IPS-18a (cell line): Measurements from ENCODE around the gene IGFBPL1.

ENCODE experiments used
- H3K27ac ChIP-seq: one replicate; pipeline ENCODE4 v1.5.1; 2013; ENCODE audit warnings: low read length
- H3K27me3 ChIP-seq: one replicate; pipeline ENCODE4 v1.6.1; 2013; ENCODE audit warnings: mild to moderate bottlenecking, low read length; ENCODE audit not compliant: control insufficient read depth, insufficient read depth
- H3K36me3 ChIP-seq: one replicate; pipeline ENCODE4 v1.6.1; 2013; ENCODE audit warnings: low read depth, low read length; ENCODE audit not compliant: control insufficient read depth
- H3K4me1 ChIP-seq: one replicate; pipeline ENCODE4 v1.6.1; 2013; ENCODE audit warnings: low read depth, low read length; ENCODE audit not compliant: control insufficient read depth
- H3K4me3 ChIP-seq: one replicate; pipeline ENCODE4 v1.5.1; 2013; ENCODE audit warnings: low read length
- H3K9ac ChIP-seq: one replicate; pipeline ENCODE4 v1.6.1; 2013; ENCODE audit warnings: mild to moderate bottlenecking, low read length, moderate library complexity
- H3K9me3 ChIP-seq: one replicate; pipeline ENCODE4 v1.6.1; 2013; ENCODE audit warnings: low read depth, low read length; ENCODE audit not compliant: control insufficient read depth

The IGFBPL1 gene

DNA sequence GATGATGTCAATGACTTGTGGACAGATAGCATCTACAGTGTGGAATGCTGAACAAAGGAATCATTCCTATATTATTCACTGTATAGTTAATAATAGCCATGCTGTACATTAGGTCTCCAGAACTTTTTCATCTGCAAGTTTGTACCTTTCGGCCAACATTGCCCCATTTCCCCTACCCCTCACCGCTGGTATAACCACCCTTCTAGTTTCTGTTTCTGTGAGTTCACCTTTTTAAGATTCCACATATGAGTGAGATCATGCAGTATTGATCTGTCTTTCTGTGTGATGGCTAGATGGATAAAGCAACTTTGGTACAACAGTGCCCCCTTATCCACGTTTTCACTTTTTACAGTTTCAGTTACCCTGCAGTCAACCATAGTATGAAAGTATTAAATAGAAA is 50.6 kb downstream of the IGFBPL1 start:
- no peaks in the 10 kb centered on the region for H3K36me3 ChIP-seq
- no peak overlapping the region for H3K4me3 ChIP-seq
- no peak overlapping the region for H3K9ac ChIP-seq
- H3K27ac ChIP-seq: no peak overlapping the region
- H3K27me3 ChIP-seq: peaks cover 16% of the 10 kb centered on the region
- H3K4me1 ChIP-seq: no peaks in the 10 kb centered on the region
- no peaks in the 10 kb centered on the region for H3K9me3 ChIP-seq

DNA sequence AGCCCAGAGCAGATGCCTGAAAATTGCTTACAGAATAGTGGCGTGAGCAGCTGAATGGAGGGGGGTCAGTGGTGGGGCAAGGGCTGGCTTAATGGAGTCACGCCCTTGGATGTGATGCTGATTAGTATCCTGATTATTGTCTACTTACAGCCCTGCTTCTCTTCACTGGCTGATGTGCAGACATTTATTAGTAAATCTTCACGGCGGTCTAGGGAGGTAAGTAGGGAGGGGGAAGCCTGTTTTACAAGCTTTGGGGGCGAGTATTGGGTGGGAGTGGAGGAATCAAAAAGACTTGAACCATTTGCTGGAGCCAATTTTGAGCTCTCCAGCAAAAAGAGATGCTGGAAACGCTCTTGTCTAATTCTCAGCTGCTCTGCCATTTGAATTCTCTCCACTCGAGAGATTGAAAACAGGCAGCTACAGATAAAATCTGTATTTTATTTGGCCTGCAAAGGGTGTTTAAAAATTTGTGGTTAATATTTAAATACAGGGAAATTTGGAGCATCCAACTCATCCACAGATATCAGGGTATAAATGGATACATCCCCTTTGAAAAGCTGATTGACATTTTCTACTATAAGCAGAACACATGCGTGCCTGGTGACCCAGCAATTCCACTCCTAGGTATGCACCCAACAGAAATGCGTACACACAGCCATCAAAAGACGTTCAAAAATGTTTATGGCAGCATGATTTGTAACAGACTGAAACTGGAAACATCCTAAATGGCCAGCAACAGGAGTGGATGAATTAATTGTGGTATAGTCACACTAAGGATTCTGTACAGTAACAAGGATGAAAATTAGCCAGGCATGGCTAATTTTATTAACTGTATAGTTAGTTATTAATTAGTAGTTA is 51.3 kb downstream of the IGFBPL1 start:
- H3K27ac ChIP-seq: no peak overlapping the region

DNA sequence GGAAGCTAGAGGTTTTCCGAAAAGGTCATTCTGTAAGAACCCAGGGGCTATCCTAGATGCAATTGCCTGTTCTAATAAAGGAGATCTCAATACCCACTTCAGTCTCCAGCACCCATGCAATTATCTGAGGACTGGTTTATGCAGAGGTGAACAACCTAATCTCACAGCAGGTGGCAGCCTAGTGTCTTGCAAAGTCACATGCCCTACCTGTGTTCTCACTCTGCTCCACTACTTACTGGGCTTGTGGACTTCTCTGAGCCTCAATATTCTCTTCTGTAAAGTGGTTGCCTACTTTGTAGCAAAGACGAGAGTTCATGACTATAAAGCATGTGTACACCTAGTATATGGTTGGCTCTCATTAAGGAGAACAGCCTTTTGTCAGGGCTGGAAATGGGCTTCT is 52.8 kb downstream of the IGFBPL1 start:
- Histone ChIP-seq H3K4me3 (no peak overlapping the region), H3K27ac (no peak overlapping the region), H3K4me1 (no peaks in the 10 kb centered on the region), H3K9me3 (no peaks in the 10 kb centered on the region), H3K9ac (no peak overlapping the region), H3K27me3 (peaks cover 13% of the 10 kb centered on the region), H3K36me3 (no peaks in the 10 kb centered on the region)

More for the DNA sequence above, 51.3 kb downstream of the IGFBPL1 start:
- H3K9ac ChIP-seq: no peak overlapping the region
- peaks cover 13% of the 10 kb centered on the region for H3K27me3 ChIP-seq
- H3K4me3 ChIP-seq: no peak overlapping the region
- no peaks in the 10 kb centered on the region for H3K36me3 ChIP-seq
- no peaks in the 10 kb centered on the region for H3K9me3 ChIP-seq
- H3K4me1 ChIP-seq: no peaks in the 10 kb centered on the region

DNA sequence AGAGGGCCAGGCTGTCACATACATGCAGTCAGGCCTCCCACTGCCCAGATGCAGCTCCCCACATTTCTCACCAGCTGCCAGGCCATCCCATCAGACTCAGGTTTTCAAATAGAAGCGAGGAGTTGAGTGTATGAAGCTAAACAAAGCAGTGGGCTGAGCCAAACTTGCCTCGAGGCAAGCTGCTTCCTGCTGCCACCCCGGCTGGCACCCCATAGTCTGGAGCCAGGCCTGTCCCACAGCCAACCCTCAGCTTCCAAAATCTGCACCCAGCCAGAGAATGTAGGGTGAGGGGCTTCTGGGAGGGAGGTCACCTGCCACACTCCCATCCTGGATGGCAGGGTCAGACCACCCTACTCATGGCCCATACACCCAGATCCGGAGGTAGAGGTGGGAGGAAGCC is 54.1 kb downstream of the IGFBPL1 start:
- Histone ChIP-seq H3K9ac (no peak overlapping the region), H3K4me1 (no peaks in the 10 kb centered on the region), H3K9me3 (no peaks in the 10 kb centered on the region)

DNA sequence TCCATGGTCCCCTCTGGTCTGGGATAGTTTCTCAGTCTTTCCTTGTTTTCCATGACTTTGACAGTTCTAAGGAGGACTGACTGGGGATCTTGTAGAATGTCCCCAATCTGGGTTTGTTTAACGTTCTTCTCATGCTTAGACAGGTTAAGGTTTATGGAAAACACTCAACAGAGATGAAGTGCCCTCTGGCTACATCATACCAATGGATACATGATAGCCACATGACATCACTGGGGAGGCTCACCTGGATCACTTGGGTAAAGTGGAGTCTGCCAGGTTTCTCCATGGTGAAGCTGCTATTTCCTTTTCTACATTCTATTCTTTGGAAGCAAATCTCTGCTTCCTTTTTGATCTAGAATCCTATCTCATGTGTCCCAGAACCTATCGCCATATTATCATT is 55.5 kb downstream of the IGFBPL1 start:
- H3K36me3 ChIP-seq: no peaks in the 10 kb centered on the region
- H3K27ac ChIP-seq: no peak overlapping the region
- no peaks in the 10 kb centered on the region for H3K4me1 ChIP-seq
- peaks cover 13% of the 10 kb centered on the region for H3K27me3 ChIP-seq
- no peak overlapping the region for H3K9ac ChIP-seq
- H3K4me3 ChIP-seq: no peak overlapping the region
- H3K9me3 ChIP-seq: no peaks in the 10 kb centered on the region

More for the DNA sequence above, 54.1 kb downstream of the IGFBPL1 start:
- Histone ChIP-seq H3K27me3 (peaks cover 13% of the 10 kb centered on the region), H3K36me3 (no peaks in the 10 kb centered on the region), H3K4me3 (no peak overlapping the region), H3K27ac (no peak overlapping the region)

DNA sequence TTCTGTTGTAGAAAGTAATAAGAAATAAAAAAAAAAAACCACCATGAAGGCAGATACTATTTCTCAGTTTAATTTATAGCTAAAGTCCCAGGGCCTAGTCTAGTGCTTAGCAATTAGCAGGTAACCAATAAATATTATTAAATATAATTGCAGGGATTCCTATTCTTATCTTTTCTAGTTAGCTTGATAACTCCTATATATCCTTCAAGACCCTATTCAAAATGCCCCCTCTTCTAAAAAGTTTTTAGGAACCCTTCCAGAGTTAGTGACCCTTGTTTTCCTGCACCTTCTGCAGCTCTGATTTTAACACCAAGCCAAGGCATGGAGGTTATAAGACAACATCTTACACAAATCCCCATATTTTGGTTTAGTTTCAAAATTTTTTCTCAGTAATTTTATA is 56.4 kb downstream of the IGFBPL1 start:
- Histone ChIP-seq H3K9me3 (no peaks in the 10 kb centered on the region), H3K27ac (no peak overlapping the region), H3K4me3 (no peak overlapping the region), H3K9ac (no peak overlapping the region), H3K27me3 (peaks cover 12% of the 10 kb centered on the region), H3K36me3 (no peaks in the 10 kb centered on the region), H3K4me1 (no peaks in the 10 kb centered on the region)

DNA sequence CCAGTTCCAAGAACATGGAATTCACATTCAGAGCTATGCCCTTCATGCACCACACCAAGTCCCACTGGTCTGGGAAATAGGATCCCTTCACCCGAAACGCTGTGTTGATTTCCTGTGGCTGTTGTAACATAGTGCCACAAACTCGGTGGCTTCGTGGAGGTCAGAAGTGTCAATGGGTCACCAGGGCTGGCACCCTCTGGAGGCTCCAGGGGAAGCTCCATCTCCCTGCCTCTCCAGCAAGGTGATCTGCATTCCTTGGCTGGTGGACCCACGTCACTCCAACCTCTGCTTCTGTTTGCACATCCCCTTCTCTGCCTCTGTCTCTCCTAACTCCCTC is 60.7 kb downstream of the IGFBPL1 start:
- Histone ChIP-seq H3K4me1 (no peaks in the 10 kb centered on the region), H3K27me3 (no peaks in the 10 kb centered on the region), H3K9ac (no peak overlapping the region), H3K9me3 (no peaks in the 10 kb centered on the region), H3K36me3 (no peaks in the 10 kb centered on the region), H3K27ac (no peak overlapping the region), H3K4me3 (no peak overlapping the region)

DNA sequence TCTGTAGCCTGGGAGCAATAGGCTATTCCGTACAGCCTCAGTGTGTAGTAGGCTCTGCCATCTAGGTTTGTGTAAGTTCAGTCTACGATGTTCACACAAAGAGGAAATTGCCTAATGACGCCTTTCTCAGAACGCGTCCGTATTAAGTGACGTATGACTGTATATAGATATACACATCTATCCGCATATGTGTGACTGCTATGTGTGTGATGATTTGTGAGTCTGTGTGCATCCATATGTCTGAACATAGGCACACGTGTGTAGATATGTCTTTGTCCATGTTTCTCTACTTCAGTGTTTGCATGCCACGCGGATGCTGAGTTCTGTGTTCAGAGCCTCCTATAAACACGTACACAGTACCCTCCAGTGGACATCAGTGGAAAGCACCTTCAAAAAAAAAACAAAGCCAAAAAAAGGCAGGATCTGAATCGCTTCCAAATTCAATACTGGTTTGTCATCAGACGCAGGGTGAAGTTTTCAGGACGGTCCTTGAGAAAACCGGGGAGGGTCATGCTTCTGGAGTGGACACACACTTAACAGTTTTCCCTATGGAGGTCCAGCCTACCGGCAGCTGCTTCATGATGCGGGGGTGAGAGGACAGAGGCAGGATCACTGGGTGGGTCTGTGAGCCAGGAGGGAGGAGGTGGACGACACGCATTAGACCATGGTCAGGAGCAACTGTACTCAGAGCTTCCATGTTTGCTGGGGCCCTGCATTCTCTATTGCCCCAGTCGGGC is 61.2 kb downstream of the IGFBPL1 start:
- Histone ChIP-seq H3K27ac (no peak overlapping the region), H3K4me1 (no peaks in the 10 kb centered on the region), H3K4me3 (no peak overlapping the region), H3K36me3 (no peaks in the 10 kb centered on the region), H3K9ac (no peak overlapping the region), H3K27me3 (no peaks in the 10 kb centered on the region), H3K9me3 (no peaks in the 10 kb centered on the region)

DNA sequence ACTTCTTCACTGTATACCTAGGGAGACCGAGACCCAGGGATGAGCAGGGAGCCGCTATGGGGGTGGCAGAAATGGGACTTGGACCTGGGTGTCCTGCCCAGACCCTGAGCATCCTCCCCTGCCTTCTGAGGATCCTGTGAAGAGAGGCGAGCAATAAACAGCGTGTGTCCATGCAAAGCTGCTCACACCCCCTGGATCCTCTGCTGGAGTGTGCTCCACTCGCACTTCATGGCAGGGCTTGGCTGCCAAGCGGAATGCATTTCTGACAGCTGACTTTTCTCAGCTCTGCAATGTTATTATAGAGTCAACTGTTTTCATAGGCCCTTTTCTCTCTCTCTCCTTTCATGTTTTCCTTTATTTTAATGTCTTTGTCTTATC is 62.8 kb downstream of the IGFBPL1 start:
- Histone ChIP-seq H3K9me3 (no peaks in the 10 kb centered on the region), H3K9ac (no peak overlapping the region), H3K4me3 (no peak overlapping the region), H3K36me3 (no peaks in the 10 kb centered on the region), H3K4me1 (no peaks in the 10 kb centered on the region), H3K27me3 (no peaks in the 10 kb centered on the region), H3K27ac (no peak overlapping the region)

DNA sequence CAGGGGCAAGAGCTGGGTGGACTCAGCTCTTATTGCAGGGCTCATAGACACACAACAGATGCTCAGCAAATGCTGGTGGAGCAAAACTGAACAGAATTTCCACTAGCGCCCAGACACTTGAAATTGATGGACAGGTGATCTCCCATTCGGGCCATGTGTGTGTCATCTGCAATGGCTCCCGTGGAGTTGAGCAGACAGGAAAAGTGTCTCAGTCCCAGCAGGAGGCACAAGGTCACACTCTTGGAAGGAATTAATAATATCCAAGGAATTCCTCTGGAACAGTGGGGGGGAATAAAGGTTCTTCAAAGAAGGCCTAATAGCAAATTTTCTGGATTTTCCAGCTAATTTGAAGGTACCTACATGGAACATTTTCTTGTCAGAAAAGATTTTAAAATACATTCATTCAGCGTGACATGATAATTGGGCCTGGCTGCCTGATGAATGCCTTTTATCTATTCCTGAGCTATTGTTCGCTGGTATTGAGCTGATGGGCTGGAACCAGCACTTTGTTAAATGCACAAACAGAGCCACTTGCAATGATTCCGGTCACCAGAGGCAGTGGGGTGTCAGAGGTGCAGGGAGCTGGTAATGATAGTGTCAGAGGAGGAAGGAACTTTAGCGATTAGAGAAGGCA is 63.3 kb downstream of the IGFBPL1 start:
- Histone ChIP-seq H3K36me3 (no peaks in the 10 kb centered on the region), H3K9me3 (no peaks in the 10 kb centered on the region), H3K4me1 (no peaks in the 10 kb centered on the region), H3K9ac (no peak overlapping the region), H3K4me3 (no peak overlapping the region), H3K27me3 (no peaks in the 10 kb centered on the region), H3K27ac (no peak overlapping the region)

DNA sequence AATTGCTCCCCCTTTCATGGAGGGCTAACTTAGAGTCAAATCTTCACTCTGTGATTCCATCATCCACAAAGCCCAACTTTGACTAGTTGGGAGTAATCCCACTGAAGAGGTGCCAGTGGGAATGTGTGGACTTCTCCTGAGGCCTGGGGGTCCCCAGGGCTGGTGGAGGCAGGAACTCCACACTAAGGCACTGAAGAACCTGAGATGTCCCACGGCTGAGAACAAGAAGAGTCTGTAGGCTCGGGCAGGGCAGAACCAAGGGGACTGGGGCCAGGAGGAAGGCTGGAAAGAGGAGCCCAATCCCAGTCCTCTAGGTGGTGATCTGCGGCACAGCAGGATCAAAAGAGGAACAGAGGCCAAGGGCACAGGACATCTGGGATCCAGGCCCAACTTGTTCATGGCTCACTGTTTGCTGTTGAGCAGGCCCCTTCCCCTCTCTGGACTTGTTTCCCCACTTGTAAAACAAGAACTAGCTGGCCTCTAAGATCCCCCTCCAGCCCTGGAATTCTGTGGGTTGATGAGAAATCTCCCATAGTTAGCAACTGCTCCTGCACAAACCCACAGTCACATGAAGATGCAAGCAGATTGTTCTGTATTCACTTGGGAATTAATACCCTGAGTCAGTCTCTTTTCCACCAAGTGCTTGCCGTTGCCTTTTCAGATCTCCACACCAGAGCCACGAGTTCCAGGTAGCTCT is 64.4 kb downstream of the IGFBPL1 start:
- Histone ChIP-seq H3K4me3 (no peak overlapping the region), H3K9me3 (no peaks in the 10 kb centered on the region), H3K9ac (no peak overlapping the region), H3K36me3 (no peaks in the 10 kb centered on the region), H3K4me1 (no peaks in the 10 kb centered on the region), H3K27me3 (peaks cover 4% of the 10 kb centered on the region), H3K27ac (no peak overlapping the region)
